H1 (cell line): Measurements from ENCODE around the gene TRA2A. TPM values are rescaled to one million over a fixed set of nuclear protein-coding genes. Genes with fewer than 3 reads are reported as not detected.

Experiments
- CTCF ChIA-PET: fragments of 300-600 bp; sonication (Branson Sonifier 250); formaldehyde crosslinking; loops from one replicate; lab custom pipeline; 2021; ENCODE audit not compliant: partially characterized antibody; lab: Charles Lee
- POLR2A ChIA-PET: fragments of 300-600 bp; sonication (Branson Sonifier 250); formaldehyde crosslinking; loops from one replicate; lab custom pipeline; 2021; ENCODE audit warnings: inconsistent platforms; ENCODE audit not compliant: partially characterized antibody; lab: Charles Lee
- DNase-seq, 2 experiments: peaks; one replicate each; pipeline versions ENCODE4 v3.0.0 to v3.0.0-alpha.2; 2010 to 2022; ENCODE audit warnings: low spot score in 2 of 2, low read depth in 1 of 2, mixed read lengths in 1 of 2
- FAIRE-seq: peaks from 2 replicates; lab custom pipeline; 2011; peaks lifted over from hg19 to GRCh38; lab: Jason Lieb, UNC
- H2AFZ ChIP-seq: 2 replicates; pipeline ENCODE4 v1.8.1; 2012; ENCODE audit warnings: low read length, inconsistent platforms
- H2AK5ac ChIP-seq: 2 replicates; pipeline ENCODE4 v1.6.1; 2013; ENCODE audit warnings: low read depth, low read length
- H2BK120ac ChIP-seq: replicated peaks from 2 replicates; pipeline ENCODE3; 2013; ENCODE audit warnings: low read depth, low read length, inconsistent platforms
- H2BK12ac ChIP-seq: 2 replicates; pipeline ENCODE4 v1.6.1; 2013; ENCODE audit warnings: low read depth, low read length
- H2BK15ac ChIP-seq: 2 replicates; pipeline ENCODE4 v1.6.1; 2013; ENCODE audit warnings: low read length
- H2BK20ac ChIP-seq: 2 replicates; pipeline ENCODE4 v1.6.1; 2013; ENCODE audit warnings: low read length
- H2BK5ac ChIP-seq: 2 replicates; pipeline ENCODE4 v1.6.1; 2013; ENCODE audit warnings: low read depth, low read length
- H3K14ac ChIP-seq: 2 replicates; pipeline ENCODE4 v1.6.1; 2013; ENCODE audit warnings: inconsistent platforms; ENCODE audit not compliant: insufficient read length
- H3K18ac ChIP-seq: 2 replicates; pipeline ENCODE4 v1.6.1; 2013; ENCODE audit warnings: low read length; ENCODE audit errors: extremely low read depth
- H3K23ac ChIP-seq: 2 replicates; pipeline ENCODE4 v1.6.1; 2013; ENCODE audit warnings: inconsistent platforms; ENCODE audit not compliant: insufficient read length
- H3K23me2 ChIP-seq: 2 replicates; pipeline ENCODE4 v1.6.1; 2013; ENCODE audit warnings: low read depth, low read length
- H3K27ac ChIP-seq: 2 replicates; pipeline ENCODE4 v1.6.1; 2011; ENCODE audit warnings: low read depth, low read length, inconsistent platforms
- H3K27me3 ChIP-seq, 4 experiments: replicated peaks in 1 of 4; 1 replicate in 1 of 4; 2 replicates in 3 of 4; pipeline versions ENCODE4 v1.6.1 to v1.8.1; 2011 to 2013; ENCODE audit warnings: low read length in 3 of 4, mild to moderate bottlenecking in 3 of 4, inconsistent platforms in 2 of 4, mixed read lengths in 2 of 4, moderate library complexity in 1 of 4; ENCODE audit not compliant: control insufficient read depth in 3 of 4, insufficient read depth in 3 of 4; ENCODE audit errors: extremely low read depth in 1 of 4
- H3K36me3 ChIP-seq, 4 experiments: 2 replicates each; pipeline versions ENCODE4 v1.6.1 to v1.8.1; 2011 to 2013; ENCODE audit warnings: mild to moderate bottlenecking in 4 of 4, low read length in 3 of 4, moderate library complexity in 2 of 4, control low read depth in 1 of 4, inconsistent platforms in 1 of 4; ENCODE audit not compliant: insufficient read depth in 4 of 4, control insufficient read depth in 2 of 4
- H3K4ac ChIP-seq: replicated peaks from 2 replicates; pipeline ENCODE3; 2013; ENCODE audit warnings: low read length, low read depth, mixed read lengths, inconsistent platforms; ENCODE audit not compliant: insufficient read length
- H3K4me1 ChIP-seq, 4 experiments: replicated peaks in 1 of 4; 1 replicate in 1 of 4; 2 replicates in 3 of 4; pipeline versions ENCODE4 v1.6.1 to v1.8.1; 2011 to 2013; ENCODE audit warnings: low read length in 3 of 4, inconsistent platforms in 2 of 4, mixed read lengths in 1 of 4; ENCODE audit not compliant: insufficient read depth in 4 of 4, control insufficient read depth in 3 of 4
- H3K4me2 ChIP-seq, 2 experiments: 2 replicates each; pipeline versions ENCODE4 v1.6.1 to v1.8.1; 2011 to 2013; ENCODE audit warnings: low read depth in 2 of 2, low read length in 2 of 2, control low read depth in 1 of 2, inconsistent platforms in 1 of 2, mild to moderate bottlenecking in 1 of 2; ENCODE audit not compliant: insufficient read depth in 1 of 2
- H3K4me3 ChIP-seq, 4 experiments: fragments of 200-600, 300-600 bp in 1 of 4; sonication (generic), shearing (Covaris generic), sonication (Bioruptor Twin) in 1 of 4; 2 replicates each; pipeline versions ENCODE4 v1.5.1 to v1.8.1; 2011 to 2016; ENCODE audit warnings: low read length in 4 of 4, low read depth in 3 of 4, control low read depth in 2 of 4, inconsistent platforms in 2 of 4, mild to moderate bottlenecking in 2 of 4, mixed read lengths in 1 of 4, moderate library complexity in 1 of 4; ENCODE audit not compliant: insufficient read depth in 2 of 4; ENCODE audit errors: extremely low read depth in 1 of 4
- H3K56ac ChIP-seq: replicated peaks from 2 replicates; pipeline ENCODE3; 2013; ENCODE audit warnings: low read depth, mild to moderate bottlenecking, mixed read lengths, low read length, inconsistent platforms; ENCODE audit not compliant: insufficient read length
- H3K79me1 ChIP-seq: 2 replicates; pipeline ENCODE4 v1.6.1; 2013; ENCODE audit warnings: low read depth, low read length, control low read depth
- H3K79me2 ChIP-seq, 2 experiments: 2 replicates each; pipeline versions ENCODE4 v1.6.1 to v1.8.1; 2012 to 2013; ENCODE audit warnings: low read length in 2 of 2, mild to moderate bottlenecking in 2 of 2, inconsistent platforms in 1 of 2; ENCODE audit not compliant: insufficient read depth in 2 of 2, control insufficient read depth in 1 of 2
- H3K9ac ChIP-seq, 4 experiments: replicated peaks in 1 of 4; 1 replicate in 1 of 4; 2 replicates in 3 of 4; pipeline versions ENCODE4 v1.6.1 to v1.8.1; 2011 to 2013; ENCODE audit warnings: low read depth in 3 of 4, low read length in 3 of 4, control low read depth in 2 of 4, mild to moderate bottlenecking in 2 of 4, moderate library complexity in 2 of 4, inconsistent platforms in 1 of 4; ENCODE audit errors: extremely low read depth in 1 of 4
- H3K9me3 ChIP-seq, 2 experiments: 2 replicates each; pipeline versions ENCODE4 v1.6.1 to v1.8.1; 2012 to 2013; ENCODE audit warnings: mild to moderate bottlenecking in 2 of 2, moderate library complexity in 2 of 2, control low read depth in 1 of 2, inconsistent platforms in 1 of 2, low read depth in 1 of 2, low read length in 1 of 2, mixed read lengths in 1 of 2; ENCODE audit not compliant: insufficient read depth in 2 of 2
- H4K20me1 ChIP-seq, 2 experiments: replicated peaks in 1 of 2; 2 replicates each; pipeline versions ENCODE3 to v1.8.1; 2011 to 2013; ENCODE audit warnings: inconsistent platforms in 2 of 2, low read length in 2 of 2, mild to moderate bottlenecking in 1 of 2; ENCODE audit not compliant: insufficient read depth in 2 of 2, control insufficient read depth in 1 of 2
- H4K5ac ChIP-seq: 2 replicates; pipeline ENCODE4 v1.6.1; 2013; ENCODE audit warnings: low read length, low read depth, mixed read lengths, inconsistent platforms; ENCODE audit not compliant: insufficient read length
- H4K8ac ChIP-seq: 2 replicates; pipeline ENCODE4 v1.8.0; 2013; ENCODE audit warnings: mild to moderate bottlenecking, moderate library complexity, low read length, inconsistent platforms; ENCODE audit not compliant: insufficient read depth; ENCODE audit errors: extremely low read depth
- H4K91ac ChIP-seq: replicated peaks from 2 replicates; pipeline ENCODE3; 2013; ENCODE audit warnings: low read length, mixed read lengths, inconsistent platforms; ENCODE audit not compliant: insufficient read length
- ATF2 ChIP-seq: IDR thresholded peaks from 2 replicates; pipeline ENCODE4 v1.6.1; 2012; ENCODE audit warnings: low read length, inconsistent platforms
- CBX8 ChIP-seq: fragments of 300-800, 300-1000 bp; sonication (generic); IDR thresholded peaks from 2 replicates; pipeline ENCODE4 v1.7.1; 2016; ENCODE audit warnings: low read depth, low read length, borderline replicate concordance
- EZH2 ChIP-seq: fragments of 200-600 bp; sonication (generic); IDR thresholded peaks from 2 replicates; pipeline ENCODE4 v1.7.1; 2012; ENCODE audit warnings: low read depth, mild to moderate bottlenecking, moderate library complexity, low read length, inconsistent platforms; ENCODE audit not compliant: severe bottlenecking
- HDAC2 ChIP-seq, 2 experiments: fragments of 300-600 bp in 1 of 2; sonication (generic) in 1 of 2; IDR thresholded peaks; 2 replicates each; pipeline ENCODE4 v1.6.1; 2011 to 2012; ENCODE audit warnings: low read depth in 2 of 2, low read length in 2 of 2, mild to moderate bottlenecking in 2 of 2, moderate library complexity in 2 of 2, borderline replicate concordance in 1 of 2, inconsistent platforms in 1 of 2
- JUND ChIP-seq: IDR thresholded peaks from 2 replicates; pipeline ENCODE4 v1.6.1; 2011; ENCODE audit warnings: mild to moderate bottlenecking, improper control_type of control experiment, low read length
- RFX5 ChIP-seq: IDR thresholded peaks from 2 replicates; pipeline ENCODE4 v1.6.1; 2011; ENCODE audit warnings: low read depth, low read length, improper control_type of control experiment, borderline replicate concordance
- TBP ChIP-seq: IDR thresholded peaks from 2 replicates; pipeline ENCODE4 v1.6.1; 2011; ENCODE audit warnings: low read depth, low read length, improper control_type of control experiment
- WGBS, 2 experiments: shearing (Covaris generic) in 1 of 2; methylation state at CpG; one replicate each; pipeline versions ENCODE4 v1.1.6 to v1.1.7; 2013 to 2015; ENCODE audit warnings: low lambda C conversion rate in 2 of 2, mixed read lengths in 2 of 2, inconsistent platforms in 1 of 2, low coverage in 1 of 2, missing lambda C conversion rate in 1 of 2; ENCODE audit not compliant: insufficient replicate concordance in 2 of 2, insufficient coverage in 1 of 2, insufficient read length in 1 of 2; ENCODE audit errors: extremely low coverage in 1 of 2, missing lambda C conversion rate in 1 of 2; 5-methylcytosine and 5-hydroxymethylcytosine counted together
- polyA plus RNA-seq, 7 experiments: library from polyadenylated mRNA; depleted of rRNA in 3 of 7; stranded (reverse) in 5 of 7; unstranded in 2 of 7; fragments of >200 nt in 5 of 7; fragments of 200-250 nt in 2 of 7; gene quantifications; 1 replicate in 5 of 7; 2 replicates in 1 of 7; 4 replicates in 1 of 7; pipeline versions ENCODE4 v1.2.1 to v1.2.3, GENCODE V29; 2011 to 2013; ENCODE audit warnings: missing spikeins in 2 of 7, mixed read lengths in 2 of 7
- total RNA-seq: library from RNA; stranded (reverse); fragmentation: NEBNext Ultra II Directional; extraction: Animal tissue kit (Norgen Biotek cat#: 25700); gene quantifications from 2 replicates; pipeline ENCODE4 v1.2.1, GENCODE V29; 2021

The TRA2A gene
- total and polyA plus RNA-seq, 2 of the 8 experiments (the other 6 are each of a cell fraction or from before 2014, with no cell fraction given): 116 to 125 TPM

- Histone ChIP-seq H2BK12ac (no peak overlapping the region), H4K8ac (no peak overlapping the region), H3K27ac (no peak overlapping the region), H3K9ac (no peak overlapping the region), H3K9me3 (no peaks in the 10 kb centered on the region), H2BK15ac (no peak overlapping the region), H2BK120ac (no peak overlapping the region), H3K36me3 (no peaks in the 10 kb centered on the region), H2BK20ac (no peak overlapping the region), H2AFZ (no peak overlapping the region), H4K5ac (no peak overlapping the region), H3K56ac (no peak overlapping the region), H3K23ac (no peak overlapping the region), H3K4ac (no peak overlapping the region), H4K91ac (no peak overlapping the region), H3K14ac (no peak overlapping the region), H2AK5ac (no peak overlapping the region), H3K23me2 (no peaks in the 10 kb centered on the region), H3K4me2 (no peak overlapping the region), H2BK5ac (no peak overlapping the region), H3K79me2 (no peaks in the 10 kb centered on the region), H3K79me1 (no peaks in the 10 kb centered on the region), H3K4me3 (no peak overlapping the region), H4K20me1 (no peaks in the 10 kb centered on the region), H3K27me3 (no peaks in the 10 kb centered on the region), H3K18ac (no peak overlapping the region), H3K4me1 (peaks cover 0 to 4% (median 3%) of the 10 kb centered on the region in 4 experiments; a peak in 5 of 7 replicates)
- WGBS, 2 experiments: 84% methylated on average over 4 of the region's 4 CpGs; no CpG with 5 or more reads in 1 of the 2 experiments
- DNase-seq: no peak
- ChIA-PET CTCF (interaction anchor here (0.7 to 1.2 kb wide), 5 partner anchors 11 to 194 kb away, joined by 3 to 4 read pairs (median 3); no protein-coding TSS in a partner anchor), POLR2A (interaction anchor here (0.8 to 6.8 kb wide), 4 partner anchors 9 to 15 kb away, joined by 3 to 68 read pairs (median 4); no protein-coding TSS in a partner anchor)
- FAIRE-seq: no peak
- TF ChIP-seq TBP (no peak), RFX5 (no peak), ATF2 (no peak), JUND (no peak), EZH2 (no peak), CBX8 (no peak), HDAC2 (IDR thresholded peaks at IDR 0.05; ENCODE audit: borderline replicate concordance in 1 of 2, low read depth in 2 of 2, low read length in 2 of 2) (no peak)
Measured at GRCh38 chr7:23487670-23488069, 44.1 kb downstream of the TRA2A start.
